HepG2 (cell line): ENCODE data around the gene ZKSCAN5. TPM values are rescaled to one million over a fixed set of nuclear protein-coding genes. Genes with fewer than 3 reads are reported as not detected.

Experiments used
- AFF4 ChIP-seq: sonication (generic); formaldehyde crosslinking; IDR thresholded peaks from 2 replicates; pipeline ENCODE4 v1.4.0; 2020; ENCODE audit warnings: missing genetic modification reagents
- CBX1 ChIP-seq: IDR thresholded peaks from one replicate; pipeline ENCODE4 v1.6.1; 2016; ENCODE audit warnings: antibody characterized with exemption, low read depth
- KLF11 ChIP-seq: IDR thresholded peaks from 2 replicates; pipeline ENCODE4 v1.6.1; 2016; ENCODE audit warnings: missing compliant biosample characterization
- MYPOP ChIP-seq: sonication (generic); formaldehyde crosslinking; IDR thresholded peaks from 2 replicates; pipeline ENCODE4 v1.8.1; 2023; ENCODE audit warnings: mild to moderate bottlenecking, moderate library complexity, missing genetic modification reagents
- NR2F1 ChIP-seq, 2 experiments: fragments of 450-650 bp in 1 of 2; formaldehyde crosslinking in 1 of 2; IDR thresholded peaks; 2 replicates each; pipeline versions ENCODE4 v1.5.0 to v1.6.1; 2016 to 2020; ENCODE audit warnings: mild to moderate bottlenecking in 1 of 2, missing compliant biosample characterization in 1 of 2, missing genetic modification reagents in 1 of 2, moderate library complexity in 1 of 2
- PATZ1 ChIP-seq: sonication (generic); formaldehyde crosslinking; IDR thresholded peaks from 2 replicates; pipeline ENCODE4 v1.4.0; 2020; ENCODE audit warnings: missing genetic modification reagents
- TAF15 ChIP-seq: fragments of 200-400 bp; formaldehyde crosslinking; IDR thresholded peaks from one replicate; pipeline ENCODE4 v1.6.1; 2018; ENCODE audit warnings: mild to moderate bottlenecking, low read depth, low read length; ENCODE audit not compliant: poor library complexity, severe bottlenecking
- TEAD3 ChIP-seq: optimal IDR thresholded peaks from 2 replicates; pipeline ENCODE3; 2016; ENCODE audit warnings: borderline replicate concordance
- ZNF670 ChIP-seq: sonication (generic); formaldehyde crosslinking; IDR thresholded peaks from 2 replicates; pipeline ENCODE4 v1.8.0; 2022; ENCODE audit warnings: mild to moderate bottlenecking, missing genetic modification reagents, borderline replicate concordance
- ZNF704 ChIP-seq: sonication (generic); formaldehyde crosslinking; IDR thresholded peaks from 2 replicates; pipeline ENCODE4 v1.8.1; 2023; ENCODE audit warnings: mild to moderate bottlenecking, inconsistent platforms, moderate library complexity, missing genetic modification reagents, borderline replicate concordance
- polyA plus RNA-seq, 8 experiments: library from polyadenylated mRNA; depleted of rRNA in 3 of 8; stranded (reverse) in 7 of 8; unstranded in 1 of 8; fragments of >200 nt; fragmentation: Illumina TruSeq in 4 of 8; extraction: Trizol in 4 of 8; gene quantifications; 2 replicates each; pipeline versions ENCODE4 v1.2.1 to v1.2.3, GENCODE V29; 2011 to 2016; ENCODE audit warnings: low read depth in 4 of 8, missing spikeins in 1 of 8, mixed read lengths in 1 of 8; ENCODE audit not compliant: insufficient read depth in 1 of 8
- total RNA-seq, 5 experiments: library from RNA; depleted of rRNA; stranded (reverse); fragments of >200 nt; fragmentation: Illumina TruSeq; extraction: Trizol; gene quantifications; 2 replicates each; pipeline ENCODE4 v1.2.3, GENCODE V29; 2016; ENCODE audit warnings: low read depth in 1 of 5
- TF ChIP-seq, protein P1 (sequence below): sonication (generic); formaldehyde crosslinking; IDR thresholded peaks from 2 replicates; pipeline ENCODE4 v1.4.0; 2020; ENCODE audit warnings: mild to moderate bottlenecking, missing genetic modification reagents

The ZKSCAN5 gene
- total and polyA plus RNA-seq, 2 of the 13 experiments (the other 11 are each of a cell fraction or from before 2014, with no cell fraction given) = 5.5 to 11.7 TPM

DNA sequence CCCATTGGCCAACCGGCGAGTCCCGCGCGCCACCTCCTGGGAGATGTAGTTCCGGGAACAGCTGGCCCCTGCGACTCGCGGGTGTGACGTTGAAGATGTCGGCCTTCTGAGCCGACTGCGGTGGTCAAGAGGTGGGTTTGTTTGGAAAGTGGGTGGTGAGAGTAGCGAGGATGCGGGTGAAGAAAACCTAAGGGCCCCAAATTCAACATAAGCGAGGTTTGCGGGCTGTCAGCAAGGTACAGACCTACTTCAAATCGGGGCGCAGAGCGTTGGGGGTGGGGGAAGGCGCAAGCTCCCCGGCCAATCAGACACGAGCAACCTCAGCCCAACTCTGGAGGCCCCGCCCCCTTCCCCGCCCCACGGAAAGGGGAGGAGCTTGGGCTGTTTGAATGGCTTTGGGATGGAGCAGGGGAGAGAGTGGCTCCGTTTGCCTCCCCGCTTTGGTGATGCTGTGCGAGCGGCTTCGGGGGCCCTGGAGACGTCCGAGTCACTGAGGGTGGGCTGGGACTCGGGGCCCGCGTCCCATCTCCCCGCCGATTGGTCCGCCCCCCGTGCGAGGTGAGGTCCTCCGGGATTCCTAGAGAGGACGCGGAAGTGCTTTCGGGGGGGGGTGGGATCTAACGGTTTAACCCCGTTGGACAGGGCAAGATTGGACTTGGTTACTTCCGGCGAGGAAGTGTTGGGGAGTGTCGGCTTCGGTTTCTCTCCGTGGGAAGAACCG, at the start of gene ZKSCAN5 (continued):
- TF ChIP-seq NR2F1 (CRISPR knock-in tag; IDR thresholded peaks at IDR 0.05) = peak in 1 of 2 experiments; percentile 45; a peak in 1 of 4 replicates
- TF ChIP-seq PATZ1 (CRISPR knock-in tag) = peak; percentile 95
- TF ChIP-seq ZNF670 = peak; percentile 53; the same call in 1 of the 2 replicates
- TF ChIP-seq ZNF704 = no peak
- peak; percentile 41 for TF ChIP-seq CBX1
- TF ChIP-seq, protein P1, sequence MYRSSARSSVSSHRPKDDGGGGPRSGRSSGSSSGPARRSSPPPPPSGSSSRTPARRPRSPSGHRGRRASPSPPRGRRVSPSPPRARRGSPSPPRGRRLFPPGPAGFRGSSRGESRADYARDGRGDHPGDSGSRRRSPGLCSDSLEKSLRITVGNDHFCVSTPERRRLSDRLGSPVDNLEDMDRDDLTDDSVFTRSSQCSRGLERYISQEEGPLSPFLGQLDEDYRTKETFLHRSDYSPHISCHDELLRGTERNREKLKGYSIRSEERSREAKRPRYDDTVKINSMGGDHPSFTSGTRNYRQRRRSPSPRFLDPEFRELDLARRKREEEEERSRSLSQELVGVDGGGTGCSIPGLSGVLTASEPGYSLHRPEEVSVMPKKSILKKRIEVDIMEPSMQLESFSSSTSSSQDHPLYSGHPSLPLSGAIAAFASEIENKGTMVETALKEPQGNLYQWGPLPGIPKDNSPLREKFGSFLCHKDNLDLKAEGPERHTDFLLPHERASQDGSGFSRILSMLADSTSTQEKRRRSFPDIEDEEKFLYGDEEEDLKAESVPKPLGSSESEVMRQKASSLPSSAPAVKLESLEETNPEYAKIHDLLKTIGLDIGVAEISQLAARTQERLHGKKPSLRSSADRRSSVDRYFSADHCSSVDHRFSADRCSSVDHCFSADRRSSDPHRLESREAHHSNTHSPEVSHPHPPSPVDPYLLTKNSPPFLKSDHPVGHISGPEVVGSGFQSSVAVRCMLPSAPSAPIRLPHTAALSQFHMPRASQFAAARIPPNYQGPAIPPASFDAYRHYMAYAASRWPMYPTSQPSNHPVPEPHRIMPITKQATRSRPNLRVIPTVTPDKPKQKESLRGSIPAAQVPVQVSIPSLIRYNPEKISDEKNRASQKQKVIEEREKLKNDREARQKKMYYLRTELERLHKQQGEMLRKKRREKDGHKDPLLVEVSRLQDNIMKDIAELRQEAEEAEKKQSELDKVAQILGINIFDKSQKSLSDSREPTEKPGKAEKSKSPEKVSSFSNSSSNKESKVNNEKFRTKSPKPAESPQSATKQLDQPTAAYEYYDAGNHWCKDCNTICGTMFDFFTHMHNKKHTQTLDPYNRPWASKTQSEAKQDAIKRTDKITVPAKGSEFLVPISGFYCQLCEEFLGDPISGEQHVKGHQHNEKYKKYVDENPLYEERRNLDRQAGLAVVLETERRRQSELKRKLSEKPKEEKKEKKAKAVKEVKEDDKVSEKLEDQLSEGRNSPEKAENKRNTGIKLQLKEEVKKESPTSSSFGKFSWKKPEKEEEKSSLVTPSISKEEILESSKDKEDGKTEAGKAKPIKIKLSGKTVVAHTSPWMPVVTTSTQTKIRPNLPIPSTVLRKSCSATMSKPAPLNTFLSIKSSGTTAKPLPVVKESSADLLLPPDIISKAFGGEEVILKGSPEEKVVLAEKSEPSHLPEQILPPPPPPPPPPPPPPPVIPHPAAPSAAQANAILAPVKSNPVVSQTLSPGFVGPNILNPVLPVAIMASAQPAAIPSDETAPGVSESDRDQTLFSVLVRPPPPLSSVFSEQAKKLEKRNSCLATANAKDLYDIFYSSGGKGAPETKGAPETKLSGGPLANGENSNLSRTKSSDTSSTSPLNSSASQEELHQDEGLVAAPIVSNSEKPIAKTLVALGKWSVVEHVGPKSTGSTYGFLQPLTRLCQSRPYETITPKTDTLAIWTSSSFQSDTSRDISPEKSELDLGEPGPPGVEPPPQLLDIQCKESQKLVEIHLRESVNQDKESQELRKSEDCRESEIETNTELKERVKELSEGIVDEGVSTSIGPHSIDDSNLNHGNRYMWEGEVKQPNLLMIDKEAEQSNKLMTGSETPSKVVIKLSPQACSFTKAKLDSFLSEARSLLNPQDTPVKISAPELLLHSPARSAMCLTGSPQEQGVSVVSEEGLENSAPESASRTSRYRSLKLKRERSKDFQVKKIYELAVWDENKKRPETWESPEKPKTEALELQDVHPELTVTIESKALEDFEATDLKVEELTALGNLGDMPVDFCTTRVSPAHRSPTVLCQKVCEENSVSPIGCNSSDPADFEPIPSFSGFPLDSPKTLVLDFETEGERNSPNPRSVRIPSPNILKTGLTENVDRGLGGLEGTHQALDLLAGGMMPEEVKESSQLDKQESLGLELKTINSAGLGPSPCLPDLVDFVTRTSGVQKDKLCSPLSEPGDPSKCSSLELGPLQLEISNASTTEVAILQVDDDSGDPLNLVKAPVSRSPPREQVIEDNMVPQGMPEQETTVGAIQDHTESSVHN = no peak
- 0 out of 2 replicates have a peak, but pooled peaks have one; percentile 42 for TF ChIP-seq MYPOP
- TF ChIP-seq AFF4 (CRISPR knock-in tag) = no peak
- TF ChIP-seq KLF11 = no peak
- no peak for TF ChIP-seq TAF15
- peak; percentile 10 for TF ChIP-seq TEAD3 (CRISPR knock-in tag)
